K562 (cell line): ENCODE data around the gene TRIP6. TPM values are rescaled to one million over a fixed set of nuclear protein-coding genes. Genes with fewer than 3 reads are reported as not detected.

Experiments
- ATAC-seq: fragments of 200-7000 bp; cut with Tn5 transposase; 3 replicates; pipeline ENCODE4 v1.9.1; 2020; ENCODE audit warnings: moderate library complexity
- BruUV-seq: library from RNA; stranded (reverse); fragments of 400-500 nt; replicated peaks from 2 replicates; lab custom pipeline; 2021; lab: Mats Ljungman, UMichigan
- CTCF ChIA-PET: fragments of 300-600 bp; formaldehyde crosslinking; extraction: SDS; loops from one replicate; lab custom pipeline; 2021; ENCODE audit warnings: low intra/inter-chr PET ratio; lab: Yijun Ruan, JAX
- POLR2A ChIA-PET: fragments of 300-600, 350-650 bp; sonication (Branson Sonifier 250); formaldehyde crosslinking; extraction: SDS; loops from one replicate; lab custom pipeline; 2021; ENCODE audit warnings: antibody characterized with exemption, inconsistent platforms; lab: Yijun Ruan, JAX
- DNase-seq, 4 experiments: peaks; one replicate each; pipeline versions ENCODE4 v3.0.0 to v3.0.0-alpha.2; 2011 to 2018; ENCODE audit warnings: low spot score in 3 of 4, mixed read lengths in 3 of 4; ENCODE audit errors: extremely low read depth in 1 of 4
- FAIRE-seq: peaks from 2 replicates; lab custom pipeline; 2011; peaks lifted over from hg19 to GRCh38; lab: Jason Lieb, UNC
- H2AFZ ChIP-seq: 2 replicates; pipeline ENCODE4 v1.6.0; 2011; ENCODE audit warnings: low read depth, low read length, control low read depth, inconsistent platforms
- H3K27ac ChIP-seq: fragments of 200-600 bp; 3 replicates; pipeline ENCODE4 v1.8.0; 2011; ENCODE audit warnings: low read depth, mild to moderate bottlenecking, control low read depth, inconsistent platforms, low read length, moderate library complexity, mixed read lengths; ENCODE audit errors: extremely low read depth
- H3K27me3 ChIP-seq, 2 experiments: fragments of 300-600 bp in 1 of 2; 2 replicates in 1 of 2; 3 replicates in 1 of 2; pipeline versions ENCODE4 v1.6.0 to v1.8.0; 2011; ENCODE audit warnings: inconsistent platforms in 2 of 2, low read length in 2 of 2, mild to moderate bottlenecking in 1 of 2, mixed read lengths in 1 of 2, moderate library complexity in 1 of 2; ENCODE audit not compliant: control insufficient read depth in 2 of 2, insufficient read depth in 2 of 2
- H3K36me3 ChIP-seq: fragments of 300-600 bp; 3 replicates; pipeline ENCODE4 v1.8.0; 2011; ENCODE audit warnings: mild to moderate bottlenecking, low read length, inconsistent platforms; ENCODE audit not compliant: control insufficient read depth, insufficient read depth
- H3K4me1 ChIP-seq, 2 experiments: fragments of 200-600 bp in 1 of 2; replicated peaks in 1 of 2; 2 replicates in 1 of 2; 3 replicates in 1 of 2; pipeline versions ENCODE4 v1.5.1 to v1.8.0; 2011; ENCODE audit warnings: inconsistent platforms in 2 of 2, low read length in 2 of 2, mild to moderate bottlenecking in 1 of 2, mixed read lengths in 1 of 2, moderate library complexity in 1 of 2; ENCODE audit not compliant: control insufficient read depth in 2 of 2, insufficient read depth in 2 of 2
- H3K4me2 ChIP-seq: 2 replicates; pipeline ENCODE4 v1.6.1; 2011; ENCODE audit warnings: low read length, control low read depth, inconsistent platforms, mixed read lengths; ENCODE audit not compliant: insufficient read depth
- H3K4me3 ChIP-seq: fragments of 200-600 bp; sonication (generic), shearing (Covaris generic); 2 replicates; pipeline ENCODE4 v1.5.1; 2016; ENCODE audit warnings: control low read depth, inconsistent platforms
- H3K79me2 ChIP-seq: fragments of 200-600 bp; 3 replicates; pipeline ENCODE4 v1.8.0; 2011; ENCODE audit warnings: low read length, inconsistent platforms; ENCODE audit not compliant: control insufficient read depth, insufficient read depth
- H3K9ac ChIP-seq, 2 experiments: 2 replicates each; pipeline versions ENCODE4 v1.6.0 to v1.6.1; 2011; ENCODE audit warnings: low read depth in 2 of 2, low read length in 2 of 2, control low read depth in 1 of 2, inconsistent platforms in 1 of 2, mild to moderate bottlenecking in 1 of 2, mixed read lengths in 1 of 2; ENCODE audit not compliant: insufficient read depth in 1 of 2
- H3K9me1 ChIP-seq: one replicate; pipeline ENCODE4 v1.6.0; 2011; ENCODE audit warnings: inconsistent platforms, mild to moderate bottlenecking, low read length, moderate library complexity; ENCODE audit not compliant: control insufficient read depth, insufficient read depth
- H3K9me3 ChIP-seq: replicated peaks from 2 replicates; pipeline ENCODE4 v1.5.1; 2011; ENCODE audit warnings: low read depth, low read length, inconsistent platforms; ENCODE audit not compliant: control insufficient read depth, insufficient read depth
- H4K20me1 ChIP-seq: replicated peaks from 2 replicates; pipeline ENCODE4 v1.6.1; 2011; ENCODE audit warnings: low read length, inconsistent platforms, mixed read lengths; ENCODE audit not compliant: control insufficient read depth, insufficient read depth
- ARID2 ChIP-seq: fragments of 450-650 bp; IDR thresholded peaks from 2 replicates; pipeline ENCODE4 v1.6.1; 2017; ENCODE audit warnings: antibody characterized with exemption, mild to moderate bottlenecking
- FOXP1 ChIP-seq: sonication (generic); formaldehyde crosslinking; IDR thresholded peaks from 2 replicates; pipeline ENCODE4 v1.8.0; 2022; ENCODE audit warnings: mild to moderate bottlenecking, missing genetic modification reagents
- GABPB1 ChIP-seq: sonication (generic); formaldehyde crosslinking; IDR thresholded peaks from 2 replicates; pipeline ENCODE4 v1.8.0; 2022; ENCODE audit warnings: mild to moderate bottlenecking, missing genetic modification reagents
- HDAC2 ChIP-seq: fragments of 450-650 bp; IDR thresholded peaks from 2 replicates; pipeline ENCODE4 v1.6.1; 2016; ENCODE audit warnings: mild to moderate bottlenecking
- HEY1 ChIP-seq: fragments of 250-450 bp; sonication (Bioruptor Pico); IDR thresholded peaks from 2 replicates; pipeline ENCODE4 v1.5.0; 2020; ENCODE audit warnings: mild to moderate bottlenecking, moderate library complexity, borderline replicate concordance
- HNRNPL ChIP-seq: fragments of 200-400 bp; formaldehyde crosslinking; IDR thresholded peaks from 2 replicates; pipeline ENCODE4 v1.6.1; 2017; ENCODE audit warnings: low read depth, mild to moderate bottlenecking, low read length
- IRF2 ChIP-seq: sonication (generic); formaldehyde crosslinking; IDR thresholded peaks from 2 replicates; pipeline ENCODE4 v1.8.1; 2022; ENCODE audit warnings: mild to moderate bottlenecking, missing genetic modification reagents
- KLF6 ChIP-seq: fragments of 250-450 bp; sonication (Bioruptor Pico); IDR thresholded peaks from 2 replicates; pipeline ENCODE4 v1.4.0; 2020; ENCODE audit warnings: mild to moderate bottlenecking, moderate library complexity, borderline replicate concordance
- MTF1 ChIP-seq: fragments of 250-450 bp; sonication (Bioruptor Pico); IDR thresholded peaks from 2 replicates; pipeline ENCODE4 v1.9.0; 2021; ENCODE audit warnings: moderate library complexity, mild to moderate bottlenecking, inconsistent platforms, borderline replicate concordance
- NR2F6 ChIP-seq: fragments of 450-650 bp; formaldehyde crosslinking; IDR thresholded peaks from 2 replicates; pipeline ENCODE4 v1.4.0; 2020; ENCODE audit warnings: mild to moderate bottlenecking
- NRF1 ChIP-seq, 2 experiments: fragments of 450-650 bp; IDR thresholded peaks in 1 of 2; conservative IDR thresholded peaks in 1 of 2; 2 replicates each; pipeline ENCODE4 v1.6.1; 2014; ENCODE audit warnings: mild to moderate bottlenecking in 2 of 2
- RBM39 ChIP-seq: fragments of 200-400 bp; formaldehyde crosslinking; optimal IDR thresholded peaks from 2 replicates; pipeline ENCODE3; 2018; ENCODE audit warnings: low read depth, low read length
- SRSF3 ChIP-seq: fragments of 200-400 bp; formaldehyde crosslinking; IDR thresholded peaks from 2 replicates; pipeline ENCODE4 v1.6.1; 2016; ENCODE audit warnings: mild to moderate bottlenecking, low read length, moderate library complexity; ENCODE audit not compliant: insufficient read depth
- ZNF143 ChIP-seq: sonication (generic); formaldehyde crosslinking; IDR thresholded peaks from 2 replicates; pipeline ENCODE4 v1.9.0; 2022; ENCODE audit warnings: mild to moderate bottlenecking, missing genetic modification reagents
- ZNF232 ChIP-seq: sonication (generic); formaldehyde crosslinking; IDR thresholded peaks from 2 replicates; pipeline ENCODE4 v1.8.0; 2022; ENCODE audit warnings: mild to moderate bottlenecking, missing genetic modification reagents
- ZNF263 ChIP-seq: sonication (generic); formaldehyde crosslinking; IDR thresholded peaks from 2 replicates; pipeline ENCODE4 v1.8.0; 2022; ENCODE audit warnings: mild to moderate bottlenecking, missing genetic modification reagents, borderline replicate concordance
- ZNF780A ChIP-seq: fragments of 250-450 bp; sonication (Bioruptor Pico); IDR thresholded peaks from 2 replicates; pipeline ENCODE4 v1.5.0; 2021; ENCODE audit warnings: mild to moderate bottlenecking
- WGBS: fragments of 100-300 bp; shearing (Covaris generic); methylation state at CpG from one replicate; pipeline ENCODE4 v1.1.6; 2016; ENCODE audit warnings: low coverage, mixed read lengths; ENCODE audit not compliant: insufficient coverage; ENCODE audit errors: missing lambda C conversion rate; 5-methylcytosine and 5-hydroxymethylcytosine counted together
- in situ Hi-C: fragments of 300-500 bp; cut with MboI; formaldehyde crosslinking; loops from 4 replicates; pipeline ENCODE4 v1.15.0; 2018; ENCODE audit warnings: inconsistent platforms, mixed read lengths
- intact Hi-C: fragments of 100-400 bp; cut with micrococcal nuclease; formaldehyde crosslinking; loops from 2 replicates; pipeline ENCODE4 v1.14.2; 2022
- polyA plus RNA-seq, 8 experiments: library from polyadenylated mRNA; depleted of rRNA in 4 of 8; stranded (reverse) in 5 of 8; unstranded in 3 of 8; fragments of >200 nt; fragmentation: Nextera tagmentation in 2 of 8; fragmentation: Illumina TruSeq in 1 of 8; extraction: Ambion mirVana in 2 of 8; extraction: Trizol in 1 of 8; gene quantifications; 2 replicates each; pipeline versions ENCODE4 v1.2.1 to v1.2.3, GENCODE V29; 2011 to 2014; ENCODE audit warnings: inconsistent platforms in 1 of 8, missing spikeins in 1 of 8
- total RNA-seq, 7 experiments: library from RNA; depleted of rRNA in 6 of 7; stranded (reverse); fragments of >200 nt in 6 of 7; fragmentation: Illumina TruSeq in 2 of 7; extraction: Trizol in 2 of 7; gene quantifications; 2 replicates each; pipeline versions ENCODE4 v1.2.1 to v1.2.3, GENCODE V29; 2011 to 2021; ENCODE audit warnings: low replicate concordance in 1 of 7
- TF ChIP-seq, protein P1 (sequence below): sonication (generic); formaldehyde crosslinking; IDR thresholded peaks from 2 replicates; pipeline ENCODE4 v1.8.1; 2023; ENCODE audit warnings: mild to moderate bottlenecking, missing genetic modification reagents

The TRIP6 gene
- total and polyA plus RNA-seq, 9 of the 15 experiments (the other 6 are each of a cell fraction or from before 2014, with no cell fraction given): 5.9 to 141 (median 54.0) TPM

DNA sequence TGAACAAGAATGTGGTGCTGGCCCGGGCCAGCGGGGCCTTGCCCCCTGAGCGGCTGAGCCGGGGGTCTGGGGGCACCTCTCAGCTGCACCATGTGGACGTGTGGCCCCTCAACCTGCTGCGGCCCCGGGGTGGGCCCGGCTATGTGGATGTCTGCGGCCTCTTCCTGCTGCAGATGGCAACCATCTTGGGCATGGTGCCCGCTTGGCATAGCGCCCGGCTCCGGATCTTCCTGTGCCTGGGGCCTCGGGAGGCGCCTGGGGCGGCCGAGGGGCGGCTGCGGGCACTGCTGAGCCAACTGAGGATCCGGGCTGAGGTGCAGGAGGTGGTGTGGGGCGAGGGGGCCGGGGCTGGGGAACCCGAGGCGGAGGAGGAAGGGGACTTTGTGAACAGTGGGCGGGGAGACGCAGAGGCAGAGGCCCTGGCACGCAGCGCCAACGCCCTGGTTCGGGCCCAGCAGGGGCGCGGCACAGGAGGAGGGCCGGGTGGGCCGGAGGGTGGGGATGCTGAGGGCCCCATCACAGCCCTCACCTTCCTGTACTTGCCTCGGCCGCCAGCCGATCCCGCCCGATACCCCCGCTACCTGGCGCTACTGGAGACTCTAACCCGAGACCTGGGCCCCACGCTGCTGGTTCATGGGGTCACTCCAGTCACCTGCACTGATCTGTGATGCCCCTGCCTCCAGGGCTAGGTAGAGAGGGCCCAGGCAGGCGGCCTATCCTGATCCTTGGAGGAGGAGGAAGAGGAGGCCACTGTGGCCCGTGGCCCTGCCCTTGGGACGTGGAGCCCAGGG is 1.1 kb upstream of the TRIP6 start:
- 97% methylated on average over 27 of the region's 46 CpGs for WGBS
- Histone ChIP-seq H3K4me1 (peaks cover 18 to 55% of the 10 kb centered on the region in 2 experiments), H3K79me2 (peaks cover 31% of the 10 kb centered on the region), H3K27ac (peak overlapping the region; percentile 97), H3K9ac (peak overlapping the region; percentile 98), H3K9me1 (no peaks in the 10 kb centered on the region), H3K27me3 (no peaks in the 10 kb centered on the region; a peak in 1 of 5 replicates), H2AFZ (peak overlapping the region; percentile 82), H4K20me1 (no peaks in the 10 kb centered on the region), H3K4me2 (peak overlapping the region; percentile 95; the same call in 1 of the 2 replicates), H3K9me3 (no peaks in the 10 kb centered on the region), H3K4me3 (0 out of 2 replicates have a peak overlapping the region, but pooled peaks have one; percentile 90), H3K36me3 (peaks cover 40% of the 10 kb centered on the region; the same call in 2 of the 3 replicates)
- DNase-seq: no peak
- ChIA-PET CTCF (interaction anchor here (0.6 kb wide), 1 partner anchor 172 kb away, joined by 3 read pairs; the partner anchor contains the start of gene GIGYF1), POLR2A (interaction anchor here (0.6 to 1.0 kb wide), 4 partner anchors 12 to 437 kb away, joined by 3 to 6 read pairs (median 3); no protein-coding TSS in a partner anchor)
- FAIRE-seq: no peak
- BruUV-seq: no TSS peak
- no peak for ATAC-seq
- intact Hi-C loops: no loop called here
- in situ Hi-C loops: no loop called here
- TF ChIP-seq HEY1 (no peak), ZNF232 (CRISPR knock-in tag) (no peak), MTF1 (CRISPR knock-in tag) (no peak), SRSF3 (no peak), KLF6 (CRISPR knock-in tag) (no peak), ZNF143 (CRISPR knock-in tag) (no peak), GABPB1 (CRISPR knock-in tag) (no peak), NR2F6 (no peak), ZNF263 (CRISPR knock-in tag) (no peak), ZNF780A (CRISPR knock-in tag) (no peak), FOXP1 (CRISPR knock-in tag) (peak; percentile 6; the same call in 1 of the 2 replicates), HNRNPL (peak; percentile 94), NRF1 (conservative IDR thresholded peaks at IDR 0.05 in 1 of 2, IDR thresholded peaks at IDR 0.05 in 1 of 2) (no peak), HDAC2 (no peak), IRF2 (CRISPR knock-in tag) (no peak), RBM39 (no peak), ARID2 (no peak)
- TF ChIP-seq, protein P1, sequence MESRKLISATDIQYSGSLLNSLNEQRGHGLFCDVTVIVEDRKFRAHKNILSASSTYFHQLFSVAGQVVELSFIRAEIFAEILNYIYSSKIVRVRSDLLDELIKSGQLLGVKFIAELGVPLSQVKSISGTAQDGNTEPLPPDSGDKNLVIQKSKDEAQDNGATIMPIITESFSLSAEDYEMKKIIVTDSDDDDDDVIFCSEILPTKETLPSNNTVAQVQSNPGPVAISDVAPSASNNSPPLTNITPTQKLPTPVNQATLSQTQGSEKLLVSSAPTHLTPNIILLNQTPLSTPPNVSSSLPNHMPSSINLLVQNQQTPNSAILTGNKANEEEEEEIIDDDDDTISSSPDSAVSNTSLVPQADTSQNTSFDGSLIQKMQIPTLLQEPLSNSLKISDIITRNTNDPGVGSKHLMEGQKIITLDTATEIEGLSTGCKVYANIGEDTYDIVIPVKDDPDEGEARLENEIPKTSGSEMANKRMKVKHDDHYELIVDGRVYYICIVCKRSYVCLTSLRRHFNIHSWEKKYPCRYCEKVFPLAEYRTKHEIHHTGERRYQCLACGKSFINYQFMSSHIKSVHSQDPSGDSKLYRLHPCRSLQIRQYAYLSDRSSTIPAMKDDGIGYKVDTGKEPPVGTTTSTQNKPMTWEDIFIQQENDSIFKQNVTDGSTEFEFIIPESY (CRISPR knock-in tag): 0 out of 2 replicates have a peak, but pooled peaks have one; percentile 2
